ENCODE results near the gene RRAGC. TPM values are rescaled to one million over a fixed set of nuclear protein-coding genes. Genes with fewer than 3 reads are reported as not detected.

The RRAGC gene
- total and polyA plus RNA-seq, 2 of the 13 experiments (the other 11 are each of a cell fraction or from before 2014, with no cell fraction given), result 7.6 to 8.0 TPM

DNA sequence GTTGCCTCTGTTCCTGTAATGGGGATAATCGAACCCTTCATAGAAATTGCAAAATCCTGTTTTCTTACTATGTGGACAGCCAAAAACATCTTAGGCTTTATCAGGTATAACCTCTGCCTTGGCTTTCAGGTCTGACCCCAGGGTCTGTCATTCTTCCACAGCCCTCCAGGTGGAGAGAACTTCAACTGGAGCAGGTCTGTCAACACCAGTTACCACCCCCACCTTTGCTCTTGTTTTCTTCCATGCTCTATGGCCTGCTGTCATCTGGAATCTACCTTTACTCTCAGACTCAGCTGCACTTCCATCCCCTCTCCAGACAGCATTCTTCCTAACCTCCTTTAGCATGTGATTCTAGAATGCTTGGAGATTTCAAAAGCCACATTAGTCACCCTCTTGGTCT, 32.2 kb upstream of the RRAGC start:
- Histone ChIP-seq H2AFZ (ENCODE audit: low read length) (no peak overlapping the region), H3K36me3 (replicated peaks in 1 of 2; ENCODE audit: control insufficient read depth in 1 of 2, insufficient read depth in 2 of 2, low read length in 2 of 2) (0 out of 5 replicates have a peak, but pooled peaks cover 0 to 1% of the 10 kb centered on the region in 2 experiments), H3K4me3 (replicated peaks in 1 of 3; ENCODE audit: insufficient read depth in 1 of 3, low read depth in 2 of 3, low read length in 3 of 3) (no peak overlapping the region), H3K9me3 (ENCODE audit: low read length) (no peaks in the 10 kb centered on the region), H3K4me2 (ENCODE audit: low read depth, low read length) (no peak overlapping the region), H3K27me3 (ENCODE audit: control insufficient read depth in 1 of 2, insufficient read depth in 2 of 2, low read length in 2 of 2) (no peaks in the 10 kb centered on the region), H3K79me2 (ENCODE audit: insufficient read depth, low read length) (no peaks in the 10 kb centered on the region), H4K20me1 (ENCODE audit: insufficient read depth, low read length) (no peaks in the 10 kb centered on the region), H3K4me1 (ENCODE audit: insufficient read depth, low read length) (peaks cover 48% of the 10 kb centered on the region), H3K27ac (ENCODE audit: extremely low read length, insufficient read depth, low read length) (no peak overlapping the region), H3K9ac (ENCODE audit: insufficient read depth, low read depth, low read length) (no peak overlapping the region)
- ChIA-PET POLR2A (no interaction called here), CTCF (ENCODE audit: low intra/inter-chr PET ratio, low total read pairs) (no interaction called here)
- in situ Hi-C loops (cut with HindIII; ENCODE audit: extremely low pct_ligation_motif_present, low pct_unique_long_range_greater_than_20kb) (no loop called here), intact Hi-C loops (cut with micrococcal nuclease; ENCODE audit: unreplicated experiment) (loop anchor here (1.0 kb wide), 1 partner anchor 20 kb away; no protein-coding TSS in a partner anchor)
- peak; percentile 61 for DNase-seq (ENCODE audit: low spot score)
- FAIRE-seq, result peak; percentile 15
- BruUV-seq (replicated peaks), result no TSS peak
- ATAC-seq, result peak; percentile 88
- WGBS (ENCODE audit: low lambda C conversion rate), result 29% methylated on average over 1 of the region's 1 CpG
- TF ChIP-seq, protein P1, sequence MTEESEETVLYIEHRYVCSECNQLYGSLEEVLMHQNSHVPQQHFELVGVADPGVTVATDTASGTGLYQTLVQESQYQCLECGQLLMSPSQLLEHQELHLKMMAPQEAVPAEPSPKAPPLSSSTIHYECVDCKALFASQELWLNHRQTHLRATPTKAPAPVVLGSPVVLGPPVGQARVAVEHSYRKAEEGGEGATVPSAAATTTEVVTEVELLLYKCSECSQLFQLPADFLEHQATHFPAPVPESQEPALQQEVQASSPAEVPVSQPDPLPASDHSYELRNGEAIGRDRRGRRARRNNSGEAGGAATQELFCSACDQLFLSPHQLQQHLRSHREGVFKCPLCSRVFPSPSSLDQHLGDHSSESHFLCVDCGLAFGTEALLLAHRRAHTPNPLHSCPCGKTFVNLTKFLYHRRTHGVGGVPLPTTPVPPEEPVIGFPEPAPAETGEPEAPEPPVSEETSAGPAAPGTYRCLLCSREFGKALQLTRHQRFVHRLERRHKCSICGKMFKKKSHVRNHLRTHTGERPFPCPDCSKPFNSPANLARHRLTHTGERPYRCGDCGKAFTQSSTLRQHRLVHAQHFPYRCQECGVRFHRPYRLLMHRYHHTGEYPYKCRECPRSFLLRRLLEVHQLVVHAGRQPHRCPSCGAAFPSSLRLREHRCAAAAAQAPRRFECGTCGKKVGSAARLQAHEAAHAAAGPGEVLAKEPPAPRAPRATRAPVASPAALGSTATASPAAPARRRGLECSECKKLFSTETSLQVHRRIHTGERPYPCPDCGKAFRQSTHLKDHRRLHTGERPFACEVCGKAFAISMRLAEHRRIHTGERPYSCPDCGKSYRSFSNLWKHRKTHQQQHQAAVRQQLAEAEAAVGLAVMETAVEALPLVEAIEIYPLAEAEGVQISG (CRISPR knock-in tag; IDR thresholded peaks at IDR 0.05), result no peak
- TF ChIP-seq FOXA1 (IDR thresholded peaks at IDR 0.05), result no peak
- peak; percentile 70 for TF ChIP-seq FOXA1 (CRISPR knock-in tag; IDR thresholded peaks at IDR 0.05)
- peak; percentile 58; the same call in 1 of the 2 replicates for TF ChIP-seq RAD21 (CRISPR knock-in tag; IDR thresholded peaks at IDR 0.05)
- TF ChIP-seq PPARG (CRISPR knock-in tag; conservative IDR thresholded peaks at IDR 0.05), result peak; percentile 50; the same call in 1 of the 2 replicates
- TF ChIP-seq SAP130 (CRISPR knock-in tag; IDR thresholded peaks at IDR 0.05; ENCODE audit: low read depth), result peak; percentile 45; the same call in 1 of the 2 replicates
- TF ChIP-seq STAG1 (CRISPR knock-in tag; IDR thresholded peaks at IDR 0.05), result peak; percentile 45; the same call in 1 of the 2 replicates
- TF ChIP-seq, protein P2, sequence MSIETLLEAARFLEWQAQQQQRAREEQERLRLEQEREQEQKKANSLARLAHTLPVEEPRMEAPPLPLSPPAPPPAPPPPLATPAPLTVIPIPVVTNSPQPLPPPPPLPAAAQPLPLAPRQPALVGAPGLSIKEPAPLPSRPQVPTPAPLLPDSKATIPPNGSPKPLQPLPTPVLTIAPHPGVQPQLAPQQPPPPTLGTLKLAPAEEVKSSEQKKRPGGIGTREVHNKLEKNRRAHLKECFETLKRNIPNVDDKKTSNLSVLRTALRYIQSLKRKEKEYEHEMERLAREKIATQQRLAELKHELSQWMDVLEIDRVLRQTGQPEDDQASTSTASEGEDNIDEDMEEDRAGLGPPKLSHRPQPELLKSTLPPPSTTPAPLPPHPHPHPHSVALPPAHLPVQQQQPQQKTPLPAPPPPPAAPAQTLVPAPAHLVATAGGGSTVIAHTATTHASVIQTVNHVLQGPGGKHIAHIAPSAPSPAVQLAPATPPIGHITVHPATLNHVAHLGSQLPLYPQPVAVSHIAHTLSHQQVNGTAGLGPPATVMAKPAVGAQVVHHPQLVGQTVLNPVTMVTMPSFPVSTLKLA (IDR thresholded peaks at IDR 0.05), result no peak
- TF ChIP-seq MIXL1 (CRISPR knock-in tag; IDR thresholded peaks at IDR 0.05), result 0 out of 2 replicates have a peak, but pooled peaks have one; percentile 11
- no peak for TF ChIP-seq MIER2 (CRISPR knock-in tag; IDR thresholded peaks at IDR 0.05)
- 0 out of 2 replicates have a peak, but pooled peaks have one; percentile 15 for TF ChIP-seq MED1 (CRISPR knock-in tag; IDR thresholded peaks at IDR 0.05)
- peak; percentile 32; the same call in 1 of the 2 replicates for TF ChIP-seq ZNF644 (CRISPR knock-in tag; IDR thresholded peaks at IDR 0.05; ENCODE audit: low read depth)
- TF ChIP-seq MXI1 (IDR thresholded peaks at IDR 0.05; ENCODE audit: borderline replicate concordance, low read depth, low read length), result 0 out of 3 replicates have a peak, but pooled peaks have one; percentile 44
- TF ChIP-seq ZFX (CRISPR knock-in tag; IDR thresholded peaks at IDR 0.05; ENCODE audit: low read depth), result 0 out of 2 replicates have a peak, but pooled peaks have one; percentile 17
- TF ChIP-seq, protein P3, sequence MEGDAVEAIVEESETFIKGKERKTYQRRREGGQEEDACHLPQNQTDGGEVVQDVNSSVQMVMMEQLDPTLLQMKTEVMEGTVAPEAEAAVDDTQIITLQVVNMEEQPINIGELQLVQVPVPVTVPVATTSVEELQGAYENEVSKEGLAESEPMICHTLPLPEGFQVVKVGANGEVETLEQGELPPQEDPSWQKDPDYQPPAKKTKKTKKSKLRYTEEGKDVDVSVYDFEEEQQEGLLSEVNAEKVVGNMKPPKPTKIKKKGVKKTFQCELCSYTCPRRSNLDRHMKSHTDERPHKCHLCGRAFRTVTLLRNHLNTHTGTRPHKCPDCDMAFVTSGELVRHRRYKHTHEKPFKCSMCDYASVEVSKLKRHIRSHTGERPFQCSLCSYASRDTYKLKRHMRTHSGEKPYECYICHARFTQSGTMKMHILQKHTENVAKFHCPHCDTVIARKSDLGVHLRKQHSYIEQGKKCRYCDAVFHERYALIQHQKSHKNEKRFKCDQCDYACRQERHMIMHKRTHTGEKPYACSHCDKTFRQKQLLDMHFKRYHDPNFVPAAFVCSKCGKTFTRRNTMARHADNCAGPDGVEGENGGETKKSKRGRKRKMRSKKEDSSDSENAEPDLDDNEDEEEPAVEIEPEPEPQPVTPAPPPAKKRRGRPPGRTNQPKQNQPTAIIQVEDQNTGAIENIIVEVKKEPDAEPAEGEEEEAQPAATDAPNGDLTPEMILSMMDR (CRISPR knock-in tag; IDR thresholded peaks at IDR 0.05), result peak; percentile 59
- TF ChIP-seq, protein P4, sequence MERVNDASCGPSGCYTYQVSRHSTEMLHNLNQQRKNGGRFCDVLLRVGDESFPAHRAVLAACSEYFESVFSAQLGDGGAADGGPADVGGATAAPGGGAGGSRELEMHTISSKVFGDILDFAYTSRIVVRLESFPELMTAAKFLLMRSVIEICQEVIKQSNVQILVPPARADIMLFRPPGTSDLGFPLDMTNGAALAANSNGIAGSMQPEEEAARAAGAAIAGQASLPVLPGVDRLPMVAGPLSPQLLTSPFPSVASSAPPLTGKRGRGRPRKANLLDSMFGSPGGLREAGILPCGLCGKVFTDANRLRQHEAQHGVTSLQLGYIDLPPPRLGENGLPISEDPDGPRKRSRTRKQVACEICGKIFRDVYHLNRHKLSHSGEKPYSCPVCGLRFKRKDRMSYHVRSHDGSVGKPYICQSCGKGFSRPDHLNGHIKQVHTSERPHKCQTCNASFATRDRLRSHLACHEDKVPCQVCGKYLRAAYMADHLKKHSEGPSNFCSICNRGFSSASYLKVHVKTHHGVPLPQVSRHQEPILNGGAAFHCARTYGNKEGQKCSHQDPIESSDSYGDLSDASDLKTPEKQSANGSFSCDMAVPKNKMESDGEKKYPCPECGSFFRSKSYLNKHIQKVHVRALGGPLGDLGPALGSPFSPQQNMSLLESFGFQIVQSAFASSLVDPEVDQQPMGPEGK (CRISPR knock-in tag; IDR thresholded peaks at IDR 0.05), result peak; percentile 14; the same call in 1 of the 2 replicates
- TF ChIP-seq FOXK2 (IDR thresholded peaks at IDR 0.05), result 0 out of 2 replicates have a peak, but pooled peaks have one; percentile 41
- no peak for TF ChIP-seq ZNF496 (CRISPR knock-in tag; IDR thresholded peaks at IDR 0.05; ENCODE audit: insufficient replicate concordance)
- TF ChIP-seq SALL1 (CRISPR knock-in tag; IDR thresholded peaks at IDR 0.05), result 0 out of 2 replicates have a peak, but pooled peaks have one; percentile 27
